HG02571 (cell line): ENCODE data around the gene STPG3.

ENCODE experiments used
- ATAC-seq: cut with Tn5 transposase; IDR thresholded peaks from one replicate; pipeline ENCODE4 v1.9.1; 2021; ENCODE audit warnings: mild to moderate bottlenecking, moderate library complexity; ENCODE audit not compliant: unreplicated experiment

Gene STPG3

DNA sequence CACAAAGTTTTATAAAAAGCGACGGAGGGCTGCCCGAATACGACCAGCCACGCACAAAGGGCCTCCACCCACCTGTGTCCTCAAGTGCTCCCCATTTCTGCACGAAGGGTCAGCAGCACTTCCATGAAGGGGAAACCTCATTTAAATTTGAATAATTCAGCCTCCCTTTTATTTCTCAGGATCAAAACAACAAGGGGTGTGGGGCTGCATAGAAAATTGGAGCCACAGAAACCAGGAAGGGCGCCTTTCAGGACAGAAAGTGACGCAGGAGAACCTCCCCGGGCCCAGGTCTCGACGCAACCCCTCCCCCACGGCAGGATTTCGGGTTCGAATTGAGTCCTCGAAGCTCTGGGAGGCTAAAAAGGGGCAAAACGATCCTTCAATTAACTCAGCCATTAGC is 48.9 kb downstream of the STPG3 start:
- ATAC-seq: no peak

GRCh38 chr9:137300567-137301080 is 49.5 kb downstream of the STPG3 start:
- ATAC-seq: no peak

- peak; percentile 14 for ATAC-seq
These were observed 50.2 kb downstream of the STPG3 start for GRCh38 chr9:137301081-137301947.

DNA sequence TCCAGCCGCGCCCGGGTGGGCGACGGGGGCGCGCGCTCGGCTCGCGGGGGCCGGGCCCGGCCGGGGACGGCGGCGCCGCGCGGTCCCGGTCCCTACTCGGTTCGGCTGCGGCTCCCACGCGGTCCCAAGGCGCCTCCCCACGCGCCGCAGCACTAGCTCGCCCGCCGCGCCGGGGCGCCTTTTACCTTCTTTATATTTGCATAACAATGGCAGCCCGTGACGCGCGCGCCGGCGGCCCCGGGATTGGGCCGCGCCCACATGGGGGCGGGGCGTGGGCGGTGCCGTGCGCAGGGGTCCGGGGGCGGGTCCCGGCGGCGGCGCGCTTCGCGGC is 51.0 kb downstream of the STPG3 start, which contains the start of gene NRARP:
NRARP (minus strand) TSS at position 154 of the 331 bp plus-strand sequence. CDS start 343 bp downstream, outside the sequence.
- ATAC-seq: peak; percentile 69

GRCh38 chr9:137302449-137303150 is 51.5 kb downstream of the STPG3 start:
- peak; percentile 41 for ATAC-seq
